Mesodermal cell (in vitro differentiated cells): ENCODE measurements around the gene TARS3.
A peak's percentile ranks its signal among the peaks of the same experiment; 100 is the strongest.

Experiments used
- H3K27ac ChIP-seq: 2 replicates; pipeline ENCODE4 v1.7.0; 2013; ENCODE audit warnings: mild to moderate bottlenecking, low read depth, low read length, moderate library complexity; ENCODE audit not compliant: severe bottlenecking
- H3K36me3 ChIP-seq: 2 replicates; pipeline ENCODE4 v1.7.1; 2013; ENCODE audit warnings: mild to moderate bottlenecking, low read length, moderate library complexity; ENCODE audit not compliant: control insufficient read depth, insufficient read depth
- H3K4me1 ChIP-seq: one replicate; pipeline ENCODE4 v1.7.1; 2013; ENCODE audit warnings: mild to moderate bottlenecking, low read length; ENCODE audit not compliant: insufficient read depth, control insufficient read depth, poor library complexity, severe bottlenecking
- H3K4me3 ChIP-seq: 2 replicates; pipeline ENCODE4 v1.7.0; 2013; ENCODE audit warnings: low read length, control low read depth, mild to moderate bottlenecking; ENCODE audit not compliant: insufficient read depth, poor library complexity, severe bottlenecking; ENCODE audit errors: extremely low read depth
- H3K9me3 ChIP-seq: 2 replicates; pipeline ENCODE4 v1.7.1; 2013; ENCODE audit warnings: mild to moderate bottlenecking, low read length, moderate library complexity; ENCODE audit not compliant: control insufficient read depth
- WGBS, 2 experiments: methylation state at CpG; one replicate each; pipeline ENCODE4 v1.1.5; 2013; ENCODE audit warnings: missing lambda C conversion rate in 2 of 2; ENCODE audit not compliant: insufficient coverage in 2 of 2; 5-methylcytosine and 5-hydroxymethylcytosine counted together

TARS3 gene

DNA sequence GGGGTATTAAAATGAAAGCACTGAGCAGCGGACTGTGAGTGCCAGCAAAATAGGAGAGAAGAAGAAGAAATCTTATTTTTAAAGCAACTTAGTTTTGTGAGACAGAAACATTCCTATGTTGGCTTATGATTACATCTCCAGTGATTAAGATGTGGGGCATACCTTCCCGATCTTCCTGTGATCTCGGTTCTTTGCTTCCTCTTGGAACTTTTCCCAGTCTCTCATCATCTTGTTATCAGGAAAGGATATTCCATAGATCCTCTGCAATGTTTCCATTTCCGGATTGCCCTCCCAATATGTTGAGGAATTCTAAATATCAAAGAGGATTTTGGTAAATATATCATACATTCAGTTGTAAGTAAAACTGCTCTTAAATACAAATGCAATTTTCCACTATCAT is 22.2 kb downstream of the TARS3 start:
- peaks cover 9% of the 10 kb centered on the region for H3K4me1 ChIP-seq
- no peak overlapping the region for H3K4me3 ChIP-seq
- H3K9me3 ChIP-seq: no peaks in the 10 kb centered on the region
- H3K27ac ChIP-seq: no peak overlapping the region
- WGBS, 2 experiments: 87 to 95% methylated on average over 2 to 3 of the region's 4 CpGs
- H3K36me3 ChIP-seq: peaks cover 70% of the 10 kb centered on the region

DNA sequence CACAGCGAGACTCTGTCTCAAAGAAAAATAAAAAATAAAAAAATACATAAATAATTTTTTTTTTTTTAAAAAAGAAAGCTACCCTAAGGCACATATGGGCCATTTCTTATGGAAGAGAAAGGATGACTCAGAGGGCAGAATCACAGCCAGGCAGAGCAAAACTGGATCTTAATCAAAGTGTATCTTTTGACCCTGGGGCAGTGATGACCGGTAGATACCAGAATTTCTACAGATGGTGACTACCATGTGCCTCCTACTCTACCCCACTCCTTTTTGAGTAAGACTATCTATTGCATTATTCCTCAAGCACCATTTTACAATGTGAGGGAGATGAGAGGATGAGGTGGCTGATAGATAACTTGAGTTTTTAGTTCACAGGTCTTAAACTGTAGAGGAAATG is 26.0 kb downstream of the TARS3 start:
- no peak overlapping the region for H3K4me3 ChIP-seq
- H3K27ac ChIP-seq: no peak overlapping the region
- H3K9me3 ChIP-seq: no peaks in the 10 kb centered on the region
- H3K4me1 ChIP-seq: peaks cover 9% of the 10 kb centered on the region
- 100% methylated on average over 1 of the region's 2 CpGs; no CpG with 5 or more reads in 1 of the 2 experiments for WGBS, 2 experiments
- peaks cover 71% of the 10 kb centered on the region for H3K36me3 ChIP-seq

DNA sequence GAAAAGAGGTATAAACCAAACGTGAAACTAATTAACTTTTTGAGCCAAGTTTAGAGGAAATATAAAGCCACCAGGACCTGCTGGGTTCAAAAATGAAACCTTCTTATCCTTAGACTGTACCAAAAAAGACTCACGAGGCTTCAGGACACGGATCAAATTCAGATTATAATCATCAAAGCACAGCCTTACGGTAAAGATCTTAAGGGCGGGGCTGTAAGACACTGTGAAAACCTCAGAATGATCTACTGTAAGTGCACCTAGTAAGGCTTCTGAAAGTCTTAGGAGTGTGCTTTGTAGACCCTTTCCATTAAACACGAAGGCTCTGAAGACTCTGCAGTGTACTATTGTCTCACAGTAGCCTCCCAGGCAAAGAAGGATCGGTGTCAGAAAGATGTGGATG is 26.8 kb downstream of the TARS3 start:
- H3K36me3 ChIP-seq: peaks cover 79% of the 10 kb centered on the region
- 94 to 99% methylated on average over 4 to 7 of the region's 7 CpGs for WGBS, 2 experiments

DNA sequence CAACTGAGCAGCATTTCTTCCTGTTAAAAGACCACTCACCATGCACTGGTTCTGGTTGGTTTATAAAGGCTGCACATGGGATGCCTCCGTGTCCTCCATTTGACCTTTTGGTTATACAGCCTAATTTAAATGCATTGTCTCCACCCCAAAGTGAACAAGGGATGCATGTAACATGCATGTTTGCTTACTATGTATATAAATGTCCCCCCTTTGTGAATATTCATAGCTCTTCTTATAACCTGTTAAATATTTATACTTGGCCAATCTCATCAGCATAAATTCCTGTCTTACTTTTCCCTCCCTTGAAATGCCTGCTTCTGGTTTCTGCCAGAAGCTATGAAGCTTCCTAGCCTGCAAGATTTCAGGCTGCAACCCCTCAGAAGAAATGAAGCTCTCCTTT is 27.4 kb downstream of the TARS3 start:
- 100% methylated on average over 1 of the region's 1 CpG; no CpG with 5 or more reads in 1 of the 2 experiments for WGBS, 2 experiments

More for the DNA sequence above, 26.8 kb downstream of the TARS3 start:
- Histone ChIP-seq H3K27ac (no peak overlapping the region), H3K9me3 (no peaks in the 10 kb centered on the region), H3K4me3 (no peak overlapping the region), H3K4me1 (peaks cover 9% of the 10 kb centered on the region)

DNA sequence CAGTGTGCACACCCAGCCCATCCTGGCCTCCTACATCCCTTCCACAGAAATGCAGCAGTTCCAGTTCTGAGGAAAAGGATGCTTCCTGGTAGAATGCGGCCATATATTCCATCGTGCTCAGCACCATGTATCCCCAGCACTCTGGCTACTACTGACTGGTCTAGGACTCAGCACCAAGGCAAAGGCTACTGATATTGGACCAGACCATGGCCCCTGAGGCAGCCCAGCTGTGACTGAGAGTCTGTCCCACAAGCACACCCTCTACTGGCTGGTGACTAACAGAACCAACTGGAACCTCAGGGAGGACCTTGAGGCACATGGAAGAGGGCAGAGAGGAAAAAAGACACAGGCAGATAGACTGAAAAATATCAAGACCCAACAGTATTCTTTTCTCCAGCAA is 30.0 kb downstream of the TARS3 start:
- H3K4me3 ChIP-seq: no peak overlapping the region
- H3K36me3 ChIP-seq: peaks cover 66% of the 10 kb centered on the region
- H3K4me1 ChIP-seq: peaks cover 12% of the 10 kb centered on the region
- 80% methylated on average over 2 of the region's 2 CpGs; no CpG with 5 or more reads in 1 of the 2 experiments for WGBS, 2 experiments
- H3K27ac ChIP-seq: no peak overlapping the region
- H3K9me3 ChIP-seq: no peaks in the 10 kb centered on the region

More for the DNA sequence above, 27.4 kb downstream of the TARS3 start:
- Histone ChIP-seq H3K9me3 (no peaks in the 10 kb centered on the region), H3K4me1 (peaks cover 9% of the 10 kb centered on the region), H3K27ac (no peak overlapping the region), H3K4me3 (no peak overlapping the region), H3K36me3 (peaks cover 84% of the 10 kb centered on the region)

DNA sequence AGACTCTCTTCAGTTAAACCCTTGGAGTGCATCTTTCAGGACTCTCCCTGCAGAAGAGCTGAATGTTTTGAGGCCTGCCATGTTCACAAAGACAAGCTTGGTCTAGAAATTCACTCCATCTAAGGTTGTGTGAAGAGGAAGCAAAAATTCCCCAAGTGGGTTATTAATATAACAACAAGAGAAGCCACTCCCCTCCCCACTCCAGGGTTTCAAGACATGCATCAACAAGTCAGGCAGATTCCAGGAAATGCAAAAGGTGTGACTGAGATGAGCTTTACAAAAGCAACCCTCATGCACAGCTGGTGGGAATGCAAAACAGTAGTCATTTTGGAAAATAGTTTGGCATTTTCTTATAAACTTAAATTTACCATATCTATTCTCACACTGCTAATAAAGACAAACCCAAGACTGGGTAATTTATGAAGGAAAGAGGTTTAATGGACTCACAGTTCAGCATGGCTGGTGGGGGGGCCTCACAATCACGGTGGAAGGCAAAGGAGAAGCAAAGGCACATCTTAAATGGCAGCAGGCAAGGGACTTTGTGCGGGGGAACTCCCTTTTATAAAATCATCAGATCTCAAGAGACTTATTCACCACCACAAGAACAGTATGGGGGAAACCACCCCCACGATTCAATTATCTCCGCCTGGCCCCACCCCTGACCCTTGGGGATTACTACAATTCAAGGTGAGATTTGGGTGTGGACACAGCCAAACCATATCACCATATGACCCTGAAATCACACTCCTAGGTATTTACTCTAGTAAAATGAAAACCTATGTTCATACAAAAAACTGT is 31.3 kb downstream of the TARS3 start:
- WGBS, 2 experiments: 100% methylated on average over 1 of the region's 4 CpGs; no CpG with 5 or more reads in 1 of the 2 experiments
- H3K4me1 ChIP-seq: peaks cover 6% of the 10 kb centered on the region
- H3K4me3 ChIP-seq: no peak overlapping the region
- H3K9me3 ChIP-seq: no peaks in the 10 kb centered on the region
- no peak overlapping the region for H3K27ac ChIP-seq
- peaks cover 62% of the 10 kb centered on the region for H3K36me3 ChIP-seq

DNA sequence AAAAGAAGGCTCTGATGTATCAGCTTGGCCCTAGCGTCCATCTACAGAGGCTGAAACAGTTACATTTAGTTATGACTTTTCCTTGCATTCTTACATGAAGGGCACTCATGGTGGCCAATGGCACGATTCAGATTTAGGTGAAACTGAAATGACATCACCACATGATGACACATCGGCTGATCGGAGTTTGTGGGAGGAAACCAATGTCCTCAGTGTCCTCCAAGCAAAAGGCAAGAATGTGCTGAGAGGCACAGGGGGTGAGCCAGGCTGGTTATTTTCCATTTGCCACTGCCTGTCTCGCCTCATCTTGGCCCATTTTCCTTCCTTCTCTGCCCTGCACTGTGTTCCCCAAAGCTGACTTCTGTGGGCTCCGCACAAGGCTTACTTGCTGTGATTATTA is 34.4 kb downstream of the TARS3 start:
- 85 to 100% methylated on average over 4 of the region's 6 CpGs for WGBS, 2 experiments

DNA sequence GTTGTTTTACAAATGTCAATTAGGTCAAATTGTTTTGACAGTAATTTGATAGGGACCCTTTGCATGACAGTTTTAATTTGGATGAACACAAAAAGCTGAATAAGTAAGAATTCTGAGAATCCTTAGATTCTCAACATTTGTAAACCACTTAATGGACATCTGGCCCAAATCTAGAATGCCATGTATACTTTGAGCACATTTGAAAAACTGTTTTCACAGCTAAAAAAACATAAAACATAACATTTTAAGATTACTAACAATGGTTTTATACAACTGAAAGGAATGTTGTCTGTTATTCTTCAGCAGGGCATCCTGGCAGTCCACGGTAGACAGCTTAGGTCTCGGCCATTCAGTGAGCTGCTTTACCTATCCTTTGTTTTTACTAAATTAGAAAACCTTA is 37.6 kb downstream of the TARS3 start:
- peaks cover 20% of the 10 kb centered on the region for H3K36me3 ChIP-seq
- no CpG with 5 or more reads among the region's 2 CpGs for WGBS, 2 experiments
- no peaks in the 10 kb centered on the region for H3K9me3 ChIP-seq
- H3K4me1 ChIP-seq: peaks cover 8% of the 10 kb centered on the region
- no peak overlapping the region for H3K4me3 ChIP-seq
- no peak overlapping the region for H3K27ac ChIP-seq

More for the DNA sequence above, 34.4 kb downstream of the TARS3 start:
- H3K4me1 ChIP-seq: peaks cover 8% of the 10 kb centered on the region
- H3K9me3 ChIP-seq: no peaks in the 10 kb centered on the region
- no peak overlapping the region for H3K27ac ChIP-seq
- peaks cover 42% of the 10 kb centered on the region for H3K36me3 ChIP-seq
- no peak overlapping the region for H3K4me3 ChIP-seq

DNA sequence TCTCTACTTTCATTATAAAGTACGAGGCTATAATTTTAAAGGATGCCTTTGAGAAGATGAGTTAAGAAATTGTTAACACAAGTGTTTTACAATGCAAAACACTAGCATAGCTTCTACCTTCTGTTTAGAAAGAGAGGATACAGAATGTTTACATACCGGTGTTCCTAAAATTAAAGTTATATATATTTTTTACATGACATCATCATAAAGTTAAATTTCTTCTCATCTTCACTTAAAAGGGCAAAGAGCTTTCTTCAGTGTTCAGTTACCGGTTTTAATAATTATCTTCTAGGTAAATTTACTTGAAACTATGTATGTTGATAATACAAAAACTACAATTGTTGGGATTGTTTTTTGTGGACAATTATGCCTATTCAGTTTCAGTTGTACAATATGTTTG is 39.4 kb downstream of the TARS3 start:
- Histone ChIP-seq H3K27ac (peak overlapping the region; percentile 50), H3K9me3 (no peaks in the 10 kb centered on the region), H3K4me3 (no peak overlapping the region), H3K36me3 (peaks cover 15% of the 10 kb centered on the region), H3K4me1 (peaks cover 5% of the 10 kb centered on the region)
- no CpG with 5 or more reads among the region's 3 CpGs for WGBS, 2 experiments

DNA sequence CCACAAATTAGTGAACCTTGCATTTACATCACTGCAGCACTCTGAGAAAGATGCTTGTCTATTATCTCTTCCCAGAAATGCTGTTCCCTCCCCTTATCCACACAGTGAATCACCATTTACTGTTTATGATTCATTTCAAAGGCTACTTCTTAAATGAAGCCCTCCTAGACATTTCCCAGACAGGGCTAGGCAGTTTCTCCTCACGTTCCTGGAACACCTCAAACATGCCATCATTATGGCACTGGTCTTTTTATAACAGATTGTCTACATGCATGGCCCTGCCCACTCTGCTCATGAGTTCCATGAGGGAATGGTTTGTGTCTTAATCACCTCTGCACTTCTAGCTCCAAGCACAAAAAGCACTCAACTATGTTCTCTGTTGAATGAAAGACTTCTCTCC is 39.9 kb downstream of the TARS3 start:
- no peaks in the 10 kb centered on the region for H3K9me3 ChIP-seq
- peak overlapping the region; percentile 50 for H3K27ac ChIP-seq
- 86 to 88% methylated on average over 1 of the region's 1 CpG for WGBS, 2 experiments

DNA sequence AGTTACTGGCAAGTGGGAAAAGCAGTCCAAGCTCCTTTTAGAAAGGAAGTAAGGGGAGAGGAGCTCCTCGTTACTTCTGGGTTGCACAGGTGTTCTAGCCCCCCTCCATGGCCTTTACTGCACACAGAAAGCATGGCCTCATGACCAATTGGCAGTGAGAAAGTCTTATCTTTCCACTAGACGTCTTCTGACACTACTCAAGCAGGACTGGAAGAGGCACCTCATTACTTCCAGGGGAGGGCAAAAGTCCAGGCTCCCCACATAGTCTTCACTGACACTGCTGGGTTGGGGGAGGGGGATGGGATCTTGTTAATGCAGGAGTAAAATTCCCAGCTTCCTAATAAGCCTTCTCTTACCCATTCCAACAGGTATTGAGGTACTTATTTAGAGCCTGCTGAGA is 44.5 kb downstream of the TARS3 start:
- Histone ChIP-seq H3K4me1 (peaks cover 16% of the 10 kb centered on the region), H3K36me3 (peaks cover 5% of the 10 kb centered on the region), H3K4me3 (no peak overlapping the region), H3K27ac (no peak overlapping the region), H3K9me3 (no peaks in the 10 kb centered on the region)
- 100% methylated on average over 1 of the region's 2 CpGs for WGBS, 2 experiments

More for the DNA sequence above, 39.9 kb downstream of the TARS3 start:
- H3K4me3 ChIP-seq: no peak overlapping the region
- peaks cover 15% of the 10 kb centered on the region for H3K36me3 ChIP-seq
- peaks cover 5% of the 10 kb centered on the region for H3K4me1 ChIP-seq
